ENCODE results near the gene DNAH14. TPM values are rescaled to one million over a fixed set of nuclear protein-coding genes. Genes with fewer than 3 reads are reported as not detected.
"Not testable (repeated sequence)": the region's sequence is repeated elsewhere in the genome, so short reads cannot be mapped to it uniquely, and the experiment has no call there.

The DNAH14 gene
- total and polyA plus RNA-seq, 12 donors, result 7.6 to 25.3 (median 16.5) TPM

DNA sequence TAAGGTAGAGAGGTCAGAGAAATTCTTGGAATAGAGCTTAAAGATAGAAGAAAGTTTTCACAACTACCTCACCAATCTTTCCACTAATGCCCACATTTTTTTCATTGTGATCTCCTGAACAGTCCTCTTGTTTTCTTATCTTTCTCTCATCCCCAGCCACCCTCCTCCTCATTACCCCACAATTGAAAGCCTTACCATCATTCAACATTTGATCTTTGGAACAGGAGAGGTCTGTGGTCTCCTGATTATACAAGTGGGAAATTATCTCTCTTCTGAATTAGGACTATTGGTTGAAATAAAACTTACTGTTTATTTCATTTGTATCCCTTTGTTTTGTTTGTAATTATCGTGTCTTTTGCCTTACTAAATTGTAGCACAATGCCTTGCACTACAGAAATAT lies 29.6 kb downstream of the DNAH14 start:
- Histone ChIP-seq H3K27me3 (no peaks in the 10 kb centered on the region), H3K9me3 (replicated peaks in 1 of 3) (no peaks in the 10 kb centered on the region), H3K4me3 (no peak overlapping the region), H3K36me3 (replicated peaks in 1 of 2) (no peaks in the 10 kb centered on the region), H3K4me1 (replicated peaks in 1 of 2) (no peaks in the 10 kb centered on the region), H3K27ac (no peak overlapping the region)
- intact Hi-C loops (cut with DNase I), result loop anchor here in 1 of 2 donors (10.0 kb wide), 1 partner anchor 226 kb away; no protein-coding TSS in a partner anchor
- TF ChIP-seq, protein P1, sequence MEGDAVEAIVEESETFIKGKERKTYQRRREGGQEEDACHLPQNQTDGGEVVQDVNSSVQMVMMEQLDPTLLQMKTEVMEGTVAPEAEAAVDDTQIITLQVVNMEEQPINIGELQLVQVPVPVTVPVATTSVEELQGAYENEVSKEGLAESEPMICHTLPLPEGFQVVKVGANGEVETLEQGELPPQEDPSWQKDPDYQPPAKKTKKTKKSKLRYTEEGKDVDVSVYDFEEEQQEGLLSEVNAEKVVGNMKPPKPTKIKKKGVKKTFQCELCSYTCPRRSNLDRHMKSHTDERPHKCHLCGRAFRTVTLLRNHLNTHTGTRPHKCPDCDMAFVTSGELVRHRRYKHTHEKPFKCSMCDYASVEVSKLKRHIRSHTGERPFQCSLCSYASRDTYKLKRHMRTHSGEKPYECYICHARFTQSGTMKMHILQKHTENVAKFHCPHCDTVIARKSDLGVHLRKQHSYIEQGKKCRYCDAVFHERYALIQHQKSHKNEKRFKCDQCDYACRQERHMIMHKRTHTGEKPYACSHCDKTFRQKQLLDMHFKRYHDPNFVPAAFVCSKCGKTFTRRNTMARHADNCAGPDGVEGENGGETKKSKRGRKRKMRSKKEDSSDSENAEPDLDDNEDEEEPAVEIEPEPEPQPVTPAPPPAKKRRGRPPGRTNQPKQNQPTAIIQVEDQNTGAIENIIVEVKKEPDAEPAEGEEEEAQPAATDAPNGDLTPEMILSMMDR (IDR thresholded peaks at IDR 0.05), result no peak
- no peak for TF ChIP-seq POLR2A (IDR thresholded peaks at IDR 0.05)
- 53 to 91% (median 89%) methylated on average over 1 of the region's 1 CpG for WGBS, 4 donors
- no peak for DNase-seq

DNA sequence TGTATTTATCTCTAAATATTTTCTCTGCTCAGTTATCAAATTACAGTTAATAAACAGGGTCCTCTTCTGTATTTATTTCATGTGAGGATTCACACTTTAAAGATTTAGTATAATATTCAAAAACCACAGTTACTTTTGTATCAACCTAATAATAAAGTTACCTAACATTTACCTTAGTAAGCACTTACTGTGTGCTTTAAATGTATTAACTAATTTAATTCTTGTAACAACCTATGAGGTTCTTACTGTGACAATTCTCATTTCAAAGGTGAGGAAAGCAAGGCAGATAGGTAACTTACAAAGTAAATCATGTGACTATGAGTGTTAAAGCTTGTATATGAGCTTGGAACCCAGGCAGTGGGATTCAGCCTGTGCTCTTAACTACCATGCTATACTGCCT lies 30.2 kb downstream of the DNAH14 start:
- no peak overlapping the region for H3K4me3 ChIP-seq
- TF ChIP-seq, protein P1 (IDR thresholded peaks at IDR 0.05), result no peak
- no peak for TF ChIP-seq POLR2A (IDR thresholded peaks at IDR 0.05)
- H3K27ac ChIP-seq, result no peak overlapping the region
- H3K9me3 ChIP-seq (replicated peaks in 1 of 3), result no peaks in the 10 kb centered on the region
- no peaks in the 10 kb centered on the region for H3K4me1 ChIP-seq (replicated peaks in 1 of 2)
- H3K27me3 ChIP-seq, result no peaks in the 10 kb centered on the region
- no peaks in the 10 kb centered on the region for H3K36me3 ChIP-seq (replicated peaks in 1 of 2)
- no peak for DNase-seq
- intact Hi-C loops (cut with DNase I), result loop anchor here in 1 of 2 donors (10.0 kb wide), 1 partner anchor 225 kb away; no protein-coding TSS in a partner anchor

DNA sequence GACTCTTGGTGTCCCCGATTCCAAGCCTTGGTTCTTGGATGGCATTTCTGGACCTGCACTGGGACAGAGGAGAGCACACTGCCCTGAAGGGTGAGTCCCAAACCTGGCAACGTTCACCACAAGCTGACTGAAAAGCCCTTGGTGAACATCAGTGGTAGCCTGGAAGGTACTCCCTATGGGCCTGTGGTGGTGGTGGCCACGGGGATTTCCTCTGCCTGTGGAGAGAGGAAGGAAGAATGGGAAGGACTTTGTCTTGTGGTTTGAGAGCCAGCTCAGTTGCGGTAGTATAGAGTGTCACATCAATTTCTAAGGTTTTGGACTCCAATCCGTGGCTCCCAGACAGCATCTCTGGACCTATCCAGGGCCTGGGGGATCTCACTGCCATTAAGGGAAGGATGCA lies 50.7 kb downstream of the DNAH14 start:
- no peak for DNase-seq
- no peaks in the 10 kb centered on the region for H3K36me3 ChIP-seq (replicated peaks in 1 of 2)
- no peaks in the 10 kb centered on the region for H3K9me3 ChIP-seq (replicated peaks in 1 of 3)
- H3K27ac ChIP-seq, result no peak overlapping the region
- 73 to 85% (median 77%) methylated on average over 4 to 5 of the region's 5 CpGs for WGBS, 4 donors
- intact Hi-C loops (cut with DNase I), result no loop called here
- no peak for TF ChIP-seq POLR2A (IDR thresholded peaks at IDR 0.05)
- TF ChIP-seq, protein P1 (IDR thresholded peaks at IDR 0.05), result no peak
- no peaks in the 10 kb centered on the region for H3K27me3 ChIP-seq
- no peaks in the 10 kb centered on the region for H3K4me1 ChIP-seq (replicated peaks in 1 of 2)
- H3K4me3 ChIP-seq, result no peak overlapping the region

DNA sequence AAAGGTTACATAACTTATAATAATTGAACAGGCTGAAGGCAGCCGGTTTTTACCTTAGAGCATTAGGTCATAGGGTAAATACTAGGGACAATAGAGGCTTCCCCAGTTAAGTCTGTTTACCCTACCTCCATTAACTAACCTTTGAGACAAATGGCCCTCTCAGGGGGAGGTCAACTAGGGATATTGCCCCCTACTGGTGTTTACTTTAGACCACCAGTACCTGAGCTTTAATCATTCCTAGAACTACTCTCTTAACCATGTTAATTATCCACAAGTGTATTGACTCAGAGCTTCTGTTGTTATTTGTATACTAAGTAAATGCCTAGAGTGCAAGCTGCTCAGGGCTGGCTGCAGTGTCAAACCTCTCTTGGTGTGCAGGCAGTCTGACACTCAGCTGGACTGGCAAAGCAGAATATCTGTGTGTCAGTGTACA lies 52.5 kb downstream of the DNAH14 start:
- intact Hi-C loops (cut with DNase I); H3K9me3 ChIP-seq (replicated peaks in 1 of 3); H3K4me3 ChIP-seq; H3K4me1 ChIP-seq (replicated peaks in 1 of 2); DNase-seq; H3K27me3 ChIP-seq; H3K36me3 ChIP-seq (replicated peaks in 1 of 2); H3K27ac ChIP-seq: not testable (repeated sequence)
- WGBS, 4 donors, result 27 to 49% (median 37%) methylated on average over 1 of the region's 1 CpG

DNA sequence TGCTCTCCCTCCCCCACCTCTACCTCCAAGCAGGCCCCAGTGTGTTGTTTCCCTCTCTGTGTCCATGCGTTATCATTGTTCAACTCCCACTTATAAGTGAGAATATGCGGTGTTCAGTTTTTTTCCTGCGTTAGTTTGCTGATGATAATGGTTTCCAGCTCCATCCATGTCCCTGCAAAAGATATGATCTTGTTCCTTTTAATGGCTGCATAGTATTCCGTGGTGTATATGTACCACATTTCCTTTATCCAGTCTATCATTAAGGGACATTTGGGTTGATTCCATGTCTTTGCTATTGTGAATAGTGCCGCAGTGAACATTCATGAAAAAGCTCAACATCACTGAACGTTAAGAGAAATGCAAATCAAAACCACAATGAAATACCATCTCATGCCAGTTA lies 58.6 kb downstream of the DNAH14 start:
- H3K27ac ChIP-seq, result no peak overlapping the region
- DNase-seq, result no peak
- 90 to 96% (median 94%) methylated on average over 6 of the region's 6 CpGs for WGBS, 4 donors
- no peaks in the 10 kb centered on the region for H3K36me3 ChIP-seq (replicated peaks in 1 of 2)
- no peaks in the 10 kb centered on the region for H3K27me3 ChIP-seq
- no peak overlapping the region for H3K4me3 ChIP-seq
- H3K4me1 ChIP-seq (replicated peaks in 1 of 2), result no peaks in the 10 kb centered on the region
- no peak for TF ChIP-seq POLR2A (IDR thresholded peaks at IDR 0.05)
- TF ChIP-seq, protein P1 (IDR thresholded peaks at IDR 0.05), result no peak
- H3K9me3 ChIP-seq (replicated peaks in 1 of 3), result no peaks in the 10 kb centered on the region
- intact Hi-C loops (cut with DNase I), result no loop called here

All from adrenal gland (tissue), 12 donors.